HG02870 (cell line): ENCODE measurements around the gene ADCY9.
"Not testable (repeated sequence)": the region's sequence is repeated elsewhere in the genome, so short reads cannot be mapped to it uniquely, and the experiment has no call there.

Source experiments
- ATAC-seq: cut with Tn5 transposase; IDR thresholded peaks from one replicate; pipeline ENCODE4 v1.9.1; 2021; ENCODE audit warnings: mild to moderate bottlenecking, moderate library complexity; ENCODE audit not compliant: unreplicated experiment

Gene ADCY9

DNA sequence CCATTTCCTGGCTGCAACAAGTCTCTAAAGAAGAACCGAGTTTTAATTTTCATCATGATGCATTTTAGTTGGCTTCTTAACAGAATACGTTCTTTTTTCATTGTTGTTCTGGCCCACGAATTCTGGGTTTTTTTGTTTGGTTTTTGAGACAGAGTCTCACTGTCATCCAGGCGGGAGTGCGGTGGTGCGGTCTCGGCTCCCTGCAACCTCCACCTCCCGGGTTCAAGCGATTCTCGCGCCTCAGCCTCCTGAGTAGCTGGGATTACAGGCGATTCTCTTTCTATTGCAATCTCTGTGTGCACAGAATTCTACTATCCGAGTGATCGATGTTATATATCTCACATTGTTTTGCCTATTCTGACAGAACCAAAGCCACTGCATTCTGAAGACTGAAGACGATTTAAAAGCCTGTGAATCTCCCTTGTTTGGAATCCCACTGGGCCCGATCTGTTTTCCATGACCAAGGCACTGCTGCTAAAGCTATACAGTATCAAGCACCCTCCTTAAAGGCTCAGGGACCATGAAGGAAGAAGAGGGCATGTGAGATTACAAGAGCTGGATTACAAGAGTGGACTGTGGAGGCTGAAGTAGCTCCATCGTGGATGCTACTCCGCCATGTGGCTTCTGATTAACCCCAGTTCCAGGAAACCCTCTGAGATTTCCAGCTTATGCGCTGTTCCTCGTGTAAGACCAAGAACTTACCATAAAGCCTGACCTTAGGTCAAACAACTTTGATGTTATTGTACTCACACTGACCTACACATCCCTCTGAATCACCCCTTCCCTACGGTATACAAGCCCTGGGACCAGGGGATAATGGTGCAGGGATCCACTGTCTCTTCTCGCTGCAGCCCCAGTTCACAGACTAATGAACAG is 44.3 kb downstream of the ADCY9 start:
- no peak for ATAC-seq

DNA sequence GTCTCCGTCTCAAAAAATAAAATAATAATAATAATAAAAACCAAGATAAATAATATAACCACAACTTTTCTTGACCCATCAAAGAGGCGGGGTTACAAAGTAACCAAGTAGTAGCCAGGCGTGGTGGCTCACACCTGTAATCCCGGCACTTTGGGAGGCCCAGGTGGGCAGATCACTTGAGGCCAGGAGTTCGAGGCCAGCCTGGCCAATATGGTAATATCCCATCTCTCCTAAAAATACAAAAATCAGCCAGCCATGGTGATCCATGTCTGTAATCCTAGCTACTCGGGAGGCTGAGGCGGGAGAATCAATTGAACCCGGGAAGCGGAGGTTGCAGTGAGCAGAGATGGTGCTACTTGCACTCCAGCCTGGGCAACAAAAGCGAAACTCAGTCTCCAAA is 45.3 kb downstream of the ADCY9 start:
- ATAC-seq = no peak

DNA sequence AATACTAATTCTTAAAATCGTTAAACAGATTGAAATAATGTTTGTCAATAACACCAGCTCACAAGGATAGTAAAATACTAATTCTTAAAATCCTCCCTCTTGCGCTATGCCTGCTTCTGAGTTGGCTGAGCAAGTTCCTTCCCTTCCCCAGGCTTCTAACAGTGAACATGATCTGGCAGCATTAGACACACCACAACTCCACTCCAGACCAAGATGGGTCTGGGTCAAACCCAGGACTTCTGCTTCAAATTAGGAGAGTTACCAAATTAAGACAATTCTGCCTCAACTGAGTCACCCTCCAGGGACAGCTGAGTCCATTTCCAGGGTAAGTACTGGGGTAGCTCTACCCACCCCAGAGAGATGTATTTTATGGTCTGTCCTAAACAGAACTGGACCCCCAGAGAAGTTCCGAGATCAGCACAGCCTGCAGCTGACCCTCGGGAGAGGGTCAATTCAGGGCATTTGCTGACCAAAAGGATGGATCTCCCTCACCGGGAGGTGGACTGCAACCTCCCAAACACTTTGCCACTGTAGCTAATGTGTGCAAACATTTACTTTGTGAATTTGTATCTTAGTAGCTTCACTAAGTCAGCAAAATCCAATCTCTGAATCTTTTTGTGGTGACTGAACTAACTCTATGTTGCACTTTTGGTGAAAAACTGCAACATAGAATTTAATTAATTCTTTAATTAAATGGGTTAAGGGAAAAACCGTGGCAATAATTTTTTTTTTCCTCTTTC is 48.8 kb downstream of the ADCY9 start:
- ATAC-seq = no peak

DNA sequence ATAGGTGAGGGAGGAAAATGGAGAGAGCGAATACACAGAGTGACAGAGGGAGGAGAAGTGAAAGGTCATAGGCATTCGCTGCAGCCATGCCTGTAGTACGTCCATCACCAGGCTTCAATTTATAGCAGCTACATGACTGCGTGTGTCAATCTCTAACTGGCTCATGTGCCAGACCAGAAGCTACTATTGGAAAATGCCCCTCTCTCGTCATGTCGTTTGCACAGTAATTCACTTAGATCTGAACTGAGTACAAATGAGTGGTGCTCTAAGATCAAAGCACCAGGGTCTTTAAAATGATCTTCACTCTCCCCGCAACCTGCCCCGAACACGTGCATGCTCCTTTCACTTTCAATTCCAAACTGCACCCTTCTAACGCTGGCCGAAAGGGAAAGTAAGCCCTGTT is 51.3 kb downstream of the ADCY9 start:
- ATAC-seq = no peak

DNA sequence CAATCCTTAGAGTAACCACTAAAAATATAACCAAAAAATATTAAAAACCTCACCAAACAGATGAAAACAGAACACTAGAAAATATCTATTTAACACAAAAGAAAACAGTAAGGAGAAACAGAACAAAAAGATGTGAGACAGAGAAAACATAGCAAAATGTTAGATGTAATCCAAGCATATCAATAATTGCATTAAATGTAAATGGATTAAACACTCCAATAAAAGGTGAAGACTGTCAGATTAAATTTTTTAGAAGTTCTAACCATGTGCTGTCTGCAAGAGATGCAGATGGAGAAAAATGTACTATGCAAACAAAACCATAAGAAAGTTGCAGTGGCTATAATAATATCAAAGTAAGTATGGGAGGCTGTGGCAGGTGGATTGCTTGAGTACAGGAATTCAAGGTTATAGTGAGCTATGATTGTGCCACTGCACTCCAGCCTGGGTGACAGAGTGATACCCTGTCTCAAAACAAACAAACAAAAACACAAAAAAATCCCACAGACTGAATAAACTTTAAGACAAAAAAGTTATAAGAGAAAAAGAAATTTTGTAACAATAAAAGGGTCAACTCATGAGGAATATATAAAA is 53.9 kb downstream of the ADCY9 start:
- ATAC-seq = no peak

DNA sequence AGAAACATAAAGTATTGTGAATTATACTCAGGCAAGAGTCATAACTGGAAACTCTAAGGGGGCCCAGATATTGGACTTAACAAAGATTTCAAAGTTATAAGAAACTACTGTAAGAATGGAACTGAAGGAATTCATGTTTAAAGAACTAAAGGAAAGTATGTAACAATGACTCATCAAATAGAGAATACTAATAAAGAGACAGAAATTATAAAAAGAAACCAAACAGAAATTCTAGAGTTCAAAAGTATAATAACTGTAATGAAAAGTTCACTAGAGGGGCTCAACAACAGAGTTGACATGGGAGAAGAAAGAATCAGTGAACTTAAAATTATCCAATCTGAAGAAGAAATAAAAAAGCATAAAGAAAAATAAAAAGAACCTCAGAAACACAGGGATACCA is 55.4 kb downstream of the ADCY9 start:
- ATAC-seq = no peak

DNA sequence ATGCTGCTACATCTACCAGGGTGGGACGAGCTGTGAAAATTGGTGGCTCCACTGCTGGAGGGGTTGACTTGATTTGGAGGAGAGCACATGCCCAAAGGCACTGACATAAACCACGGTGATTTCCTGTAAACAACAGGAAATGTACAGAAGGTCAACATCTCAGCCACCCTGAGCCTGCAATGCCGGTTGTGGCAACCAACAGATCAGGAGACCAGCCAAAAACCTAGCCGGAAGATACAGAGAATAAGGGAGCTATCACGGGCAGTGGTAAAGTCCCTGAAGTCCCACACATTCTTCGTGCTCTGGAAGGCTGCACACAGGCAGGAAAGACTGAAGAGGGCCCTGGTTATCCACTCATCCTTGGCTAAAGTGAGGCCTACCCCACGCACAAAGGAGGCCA is 56.2 kb downstream of the ADCY9 start:
- ATAC-seq = no peak

DNA sequence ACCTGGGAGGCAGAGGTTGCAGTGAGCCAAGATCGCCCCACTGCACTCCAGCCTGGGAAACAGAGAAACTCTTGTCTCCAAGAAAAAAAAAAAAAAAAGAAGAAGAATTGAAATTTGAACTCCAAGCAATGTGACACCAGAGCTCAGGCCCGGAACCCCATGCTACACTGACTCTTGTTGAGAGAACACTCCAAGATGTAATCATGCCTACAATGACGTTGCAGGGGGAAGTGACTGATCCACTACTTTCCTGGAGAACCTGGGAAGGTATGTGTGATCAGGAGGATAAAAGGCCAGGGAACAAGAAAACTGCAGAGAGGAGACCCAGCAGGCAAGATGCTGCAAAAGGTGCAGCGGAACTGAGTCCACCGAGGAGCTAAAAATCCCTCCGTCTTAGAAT is 57.9 kb downstream of the ADCY9 start:
- ATAC-seq = no peak

DNA sequence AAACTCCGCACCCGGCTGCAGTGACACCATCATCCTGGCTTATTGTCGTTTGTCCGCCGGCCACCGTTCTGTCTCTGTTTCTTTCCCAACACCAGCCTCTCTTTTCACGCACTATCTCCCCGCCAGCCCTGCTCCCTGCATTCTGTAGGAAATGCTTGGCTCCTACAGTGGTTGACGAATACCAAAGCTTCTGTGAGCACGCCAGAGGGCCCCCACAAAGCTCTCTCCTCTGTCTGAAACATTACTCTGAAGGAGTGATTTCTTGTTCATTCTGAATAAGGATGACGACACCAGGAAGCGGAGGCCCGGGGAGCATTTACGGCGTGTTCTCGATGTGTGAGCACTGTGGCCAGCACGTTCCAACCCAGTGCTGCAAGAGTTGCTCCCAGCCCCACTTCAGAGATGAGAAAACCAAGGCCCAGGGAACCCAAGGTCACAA is 58.8 kb downstream of the ADCY9 start:
- no peak for ATAC-seq

DNA sequence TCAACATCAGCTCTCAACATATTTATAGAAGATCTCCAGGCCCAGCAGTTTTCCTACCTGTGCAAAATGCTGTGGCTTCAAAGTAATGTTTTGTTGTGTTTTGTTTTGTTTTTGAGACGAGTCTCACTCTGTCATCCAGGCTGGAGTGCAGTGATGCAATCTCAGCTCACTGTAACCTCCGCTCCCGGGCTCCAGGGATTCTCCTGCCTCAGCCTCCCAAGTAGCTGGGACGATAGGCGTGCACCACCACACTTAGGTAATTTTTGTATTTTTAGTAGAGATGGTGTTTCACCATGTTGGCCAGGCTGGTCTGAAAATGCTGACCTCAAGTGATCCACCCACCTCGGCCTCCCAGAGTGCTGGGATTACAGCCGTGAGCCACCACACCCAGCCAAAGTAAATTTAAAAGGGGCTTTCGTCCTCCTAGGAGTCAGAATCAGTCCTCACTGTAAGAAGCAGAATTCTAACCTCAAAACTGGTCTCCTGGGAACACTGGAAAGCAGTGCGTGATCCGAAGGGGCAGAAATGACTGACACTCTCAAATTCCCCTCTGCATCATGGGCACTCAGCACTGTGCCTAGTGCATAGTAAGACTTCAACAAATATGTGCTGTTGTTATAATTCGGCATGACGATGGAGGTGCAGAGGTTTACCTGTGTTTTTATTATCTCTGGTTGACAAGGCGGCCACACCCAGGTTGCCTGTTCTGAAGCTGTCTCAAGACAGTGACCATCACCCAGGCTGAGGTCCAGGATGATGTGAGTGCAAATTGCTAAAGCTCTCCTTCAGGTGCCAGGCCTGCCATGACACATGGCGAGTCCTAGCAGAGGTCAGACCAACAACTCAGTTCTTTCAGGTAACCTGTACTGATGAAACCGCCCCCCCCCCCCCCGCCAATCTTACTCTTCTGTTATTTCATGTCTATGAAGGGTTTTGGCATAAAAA is 59.8 kb downstream of the ADCY9 start:
- ATAC-seq = no peak

DNA sequence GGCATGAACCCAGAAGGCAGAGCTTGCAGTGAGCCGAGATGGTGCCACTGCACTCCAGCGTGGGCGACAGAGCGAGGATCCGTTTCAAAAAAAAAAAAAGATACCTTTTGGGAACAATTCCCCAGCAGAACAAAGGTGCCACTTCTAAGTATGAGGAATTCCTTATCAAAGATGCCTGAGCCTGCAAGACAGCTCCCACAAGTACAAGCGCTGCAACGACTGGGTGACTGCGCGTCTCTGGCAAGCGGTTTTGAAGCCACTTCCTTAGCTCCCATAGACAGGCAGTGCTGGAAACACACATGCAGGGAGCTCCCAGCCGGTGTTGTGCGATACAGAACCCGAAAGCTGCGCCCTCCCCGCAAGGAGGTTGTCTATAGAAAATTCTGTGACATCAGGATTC is 60.5 kb downstream of the ADCY9 start:
- ATAC-seq = no peak

DNA sequence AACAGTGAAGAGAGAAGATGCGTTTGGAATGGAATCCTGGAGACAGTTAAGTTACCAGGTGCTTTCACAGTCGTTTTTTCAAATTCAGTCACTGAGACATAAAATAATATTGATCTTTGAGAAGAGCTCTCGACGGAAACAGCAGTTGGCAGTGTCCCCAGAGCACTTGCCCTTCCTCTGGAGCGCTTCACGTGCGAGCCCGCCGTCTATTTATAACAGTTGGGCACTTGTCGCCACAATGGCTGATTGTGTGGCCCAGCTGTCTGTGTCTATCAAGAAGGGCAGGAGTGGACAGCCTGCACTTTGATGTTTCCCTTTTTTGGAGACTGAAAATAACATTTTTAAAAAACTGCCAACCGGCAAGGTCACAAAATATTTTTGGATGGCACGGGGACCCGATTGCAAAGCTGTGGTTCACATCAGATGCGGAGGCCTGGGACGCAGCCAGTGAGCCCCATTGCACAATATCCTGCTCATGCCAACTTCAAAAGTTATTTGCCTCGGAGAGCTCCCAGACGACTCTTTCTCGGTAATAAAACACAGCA is 62.9 kb downstream of the ADCY9 start:
- ATAC-seq = no peak

DNA sequence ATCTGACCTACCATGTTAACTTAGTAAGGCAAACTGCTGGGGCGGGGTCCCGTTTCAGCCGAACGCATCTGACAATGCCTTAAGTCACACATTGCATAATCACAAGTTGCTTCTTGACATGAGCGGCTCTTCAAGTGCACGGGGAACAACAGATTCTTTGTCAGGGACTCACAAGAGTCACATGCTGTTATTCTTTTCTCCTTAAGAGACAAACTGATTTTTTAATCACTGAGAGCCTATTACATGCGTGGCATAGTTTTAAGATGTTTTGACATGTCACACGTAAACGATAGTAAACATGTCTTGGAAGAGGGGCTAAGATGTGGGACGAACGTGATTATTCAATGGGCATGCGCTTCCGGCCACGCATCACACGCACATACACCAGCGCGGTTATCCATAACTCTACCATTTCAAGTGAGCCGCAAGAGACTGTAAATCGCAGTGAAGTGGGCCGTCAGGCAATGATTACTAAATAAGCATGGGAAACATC is 63.4 kb downstream of the ADCY9 start:
- no peak for ATAC-seq

DNA sequence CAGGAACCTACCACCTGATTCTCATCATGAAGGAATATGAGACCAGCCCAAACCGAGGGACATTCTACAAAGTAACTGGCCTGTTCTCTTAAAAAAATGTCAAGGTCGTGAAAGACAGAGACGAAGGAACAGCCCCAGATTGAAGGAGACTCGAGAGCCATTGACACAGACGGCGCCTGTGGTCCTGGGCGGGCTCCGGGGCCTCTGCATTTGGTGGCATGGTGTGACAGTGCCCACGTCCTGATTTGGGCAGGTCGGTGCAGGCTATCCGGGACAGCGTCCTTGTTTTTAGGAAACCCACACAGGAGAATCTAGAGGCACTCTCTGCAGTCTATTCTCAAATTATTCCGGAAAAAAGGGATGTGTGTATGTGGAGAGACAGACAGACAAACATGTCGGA is 64.1 kb downstream of the ADCY9 start:
- no peak for ATAC-seq

DNA sequence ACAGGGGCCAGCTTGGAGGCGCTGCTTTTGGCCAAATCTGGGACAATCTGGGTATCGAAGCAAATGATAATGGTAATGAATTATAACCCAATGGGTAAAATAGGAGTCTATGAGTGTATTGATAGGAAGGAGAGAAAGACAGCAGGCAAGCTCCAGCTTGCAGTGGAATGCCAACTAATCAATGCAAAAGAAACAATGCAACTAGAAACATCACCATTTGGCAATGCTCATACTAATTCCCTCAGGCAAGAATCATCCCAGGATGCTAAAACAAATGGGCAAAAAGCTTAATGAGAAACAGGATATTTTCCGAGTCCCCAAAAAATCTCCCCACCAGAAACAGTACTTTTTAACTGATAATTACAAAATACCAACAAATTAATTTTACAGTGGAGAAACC is 64.7 kb downstream of the ADCY9 start:
- ATAC-seq = no peak

DNA sequence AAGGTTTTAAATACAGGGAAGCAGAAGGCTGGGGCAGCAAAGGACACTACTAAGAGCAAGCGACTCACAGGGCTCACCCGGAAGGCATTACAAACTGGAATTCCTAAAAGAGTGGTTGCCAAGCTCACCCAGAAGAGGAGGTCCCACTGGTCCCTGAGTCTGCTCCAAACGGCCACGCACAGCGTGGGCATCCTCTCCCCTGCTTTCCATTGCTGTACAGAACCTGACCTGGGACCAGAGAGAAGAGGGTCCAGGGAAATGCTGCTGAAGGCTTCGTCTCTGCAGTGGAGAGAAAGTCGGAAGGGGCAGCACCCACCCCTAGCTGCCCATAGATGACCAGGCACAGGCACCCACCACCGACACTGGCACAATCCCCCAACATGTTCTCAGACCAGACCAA is 67.2 kb downstream of the ADCY9 start:
- no peak for ATAC-seq

DNA sequence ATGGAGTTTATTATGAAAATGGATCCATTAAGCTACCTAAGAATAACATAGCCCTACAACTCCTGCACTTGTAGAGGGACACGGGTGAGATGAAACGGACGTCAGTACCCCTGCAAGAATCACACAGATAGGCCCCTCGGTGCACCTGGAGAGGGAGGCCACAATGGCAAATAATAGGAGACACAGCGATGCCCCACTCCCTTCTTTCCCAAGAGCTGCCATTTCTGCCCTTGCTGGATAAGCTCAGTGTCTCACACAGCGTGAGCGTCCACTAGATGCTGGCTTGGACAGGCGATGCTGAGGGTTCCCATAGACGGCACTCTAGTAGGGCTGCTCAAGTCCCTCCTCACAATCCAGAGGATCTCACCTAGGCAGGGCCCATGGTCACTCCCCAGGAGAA is 67.8 kb downstream of the ADCY9 start:
- ATAC-seq = no peak

DNA sequence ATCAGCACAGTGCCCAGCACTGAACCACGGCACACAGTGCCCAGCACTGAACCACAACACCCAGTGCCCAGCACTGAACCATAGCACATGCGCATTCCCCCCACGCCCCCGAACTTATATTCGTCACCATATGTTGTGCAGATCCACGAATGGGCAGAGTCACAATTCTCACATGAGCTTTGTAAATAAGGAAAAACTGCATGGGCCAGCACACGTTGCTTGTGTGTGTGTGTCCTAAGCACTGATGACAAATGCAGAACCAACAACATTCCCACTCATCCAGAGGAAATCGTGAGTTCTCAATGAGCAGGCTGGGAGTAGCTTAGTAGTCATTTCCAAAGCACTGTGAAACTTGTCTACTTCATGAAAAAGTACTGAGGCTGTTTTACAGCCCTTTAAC is 70.0 kb downstream of the ADCY9 start:
- no peak for ATAC-seq

DNA sequence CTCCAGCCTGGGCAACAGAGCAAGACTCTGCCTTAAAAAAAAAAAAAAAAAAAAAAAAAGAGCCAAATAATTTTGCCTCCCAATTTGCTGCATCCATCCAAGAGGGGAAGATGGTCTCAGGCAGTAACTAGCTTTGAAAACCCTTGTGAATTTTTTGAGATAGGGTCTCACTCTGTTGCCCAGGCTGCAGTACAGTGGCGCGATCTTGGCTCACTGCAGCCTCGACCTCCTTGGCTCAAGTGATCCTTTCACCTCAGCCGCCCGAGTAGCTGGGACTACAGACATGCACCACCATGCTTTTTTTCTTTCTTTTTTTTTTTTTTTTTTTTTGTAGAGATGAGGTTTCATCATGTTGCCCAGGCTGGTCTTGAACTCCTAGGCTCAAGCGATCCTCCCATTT is 70.7 kb downstream of the ADCY9 start:
- ATAC-seq = not testable (repeated sequence)

DNA sequence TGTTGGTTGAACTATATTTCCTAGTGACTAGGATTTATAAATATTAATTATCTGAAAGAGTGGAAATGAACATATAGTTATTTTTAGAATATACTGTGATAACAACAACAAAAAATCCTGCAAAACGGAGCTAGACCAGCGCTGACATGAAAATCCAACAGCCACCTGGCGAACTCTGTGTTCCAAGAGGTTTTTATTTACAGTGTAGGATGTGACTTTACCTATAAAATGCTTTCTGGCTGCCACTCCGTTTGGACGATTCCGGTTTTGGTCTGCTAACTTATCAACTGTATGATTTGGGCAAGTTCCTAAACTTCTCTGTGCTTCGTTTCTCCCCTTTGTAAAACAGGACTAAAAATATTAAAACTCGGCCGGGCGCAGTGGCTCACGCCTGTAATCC is 73.7 kb downstream of the ADCY9 start:
- ATAC-seq = no peak
